Osteocyte (in vitro differentiated cells): ENCODE results near the gene SNX18. TPM values are rescaled to one million over a fixed set of nuclear protein-coding genes. Genes with fewer than 3 reads are reported as not detected.

ENCODE experiments used
- DNase-seq: peaks from one replicate; pipeline ENCODE4 v3.0.0; 2021; ENCODE audit warnings: mixed read lengths; ENCODE audit not compliant: unreplicated experiment; ENCODE audit errors: extremely low spot score
- H3K27ac Mint-ChIP-seq: one replicate; pipeline ENCODE4 v1.8.0; 2021; ENCODE audit warnings: mild to moderate bottlenecking, mixed read lengths; ENCODE audit not compliant: unreplicated experiment
- H3K27me3 Mint-ChIP-seq: one replicate; pipeline ENCODE4 v1.8.0; 2021; ENCODE audit warnings: mixed read lengths; ENCODE audit not compliant: unreplicated experiment
- H3K36me3 Mint-ChIP-seq: one replicate; pipeline ENCODE4 v1.8.0; 2021; ENCODE audit warnings: mixed read lengths; ENCODE audit not compliant: unreplicated experiment
- H3K4me1 Mint-ChIP-seq: one replicate; pipeline ENCODE4 v1.8.0; 2021; ENCODE audit warnings: mixed read lengths; ENCODE audit not compliant: unreplicated experiment
- H3K4me3 Mint-ChIP-seq: one replicate; pipeline ENCODE4 v1.8.0; 2021; ENCODE audit warnings: mild to moderate bottlenecking, moderate library complexity, mixed read lengths; ENCODE audit not compliant: unreplicated experiment
- H3K9me3 Mint-ChIP-seq: one replicate; pipeline ENCODE4 v1.8.0; 2021; ENCODE audit warnings: mixed read lengths; ENCODE audit not compliant: unreplicated experiment
- CTCF ChIP-seq: fragments of 200-600 bp; sonication (generic); IDR thresholded peaks from 2 replicates; pipeline ENCODE4 v1.5.0; 2021; ENCODE audit warnings: antibody characterized with exemption, mild to moderate bottlenecking, moderate library complexity
- total RNA-seq: library from RNA; stranded (reverse); gene quantifications from 2 replicates; pipeline ENCODE4 v1.2.1, GENCODE V29; 2021

SNX18 gene
- total RNA-seq, 1 donor from 2014 or later: 28.8 TPM

- H3K27ac Mint-ChIP-seq: no peak overlapping the region
- H3K4me1 Mint-ChIP-seq: peaks cover 24% of the 10 kb centered on the region
- no peak for TF ChIP-seq CTCF
- no peak for DNase-seq
- H3K36me3 Mint-ChIP-seq: peaks cover 3% of the 10 kb centered on the region
- H3K27me3 Mint-ChIP-seq: no peaks in the 10 kb centered on the region
- H3K4me3 Mint-ChIP-seq: no peak overlapping the region
- H3K9me3 Mint-ChIP-seq: no peaks in the 10 kb centered on the region
These were observed 11.2 kb downstream of the SNX18 start for GRCh38 chr5:54528633-54529209.

- Mint-ChIP-seq H3K36me3 (peaks cover 2% of the 10 kb centered on the region), H3K27ac (no peak overlapping the region), H3K4me3 (no peak overlapping the region), H3K27me3 (no peaks in the 10 kb centered on the region), H3K4me1 (peaks cover 24% of the 10 kb centered on the region), H3K9me3 (no peaks in the 10 kb centered on the region)
- TF ChIP-seq CTCF: no peak
- no peak for DNase-seq
These were observed 12.0 kb downstream of the SNX18 start for GRCh38 chr5:54529565-54529964.

DNA sequence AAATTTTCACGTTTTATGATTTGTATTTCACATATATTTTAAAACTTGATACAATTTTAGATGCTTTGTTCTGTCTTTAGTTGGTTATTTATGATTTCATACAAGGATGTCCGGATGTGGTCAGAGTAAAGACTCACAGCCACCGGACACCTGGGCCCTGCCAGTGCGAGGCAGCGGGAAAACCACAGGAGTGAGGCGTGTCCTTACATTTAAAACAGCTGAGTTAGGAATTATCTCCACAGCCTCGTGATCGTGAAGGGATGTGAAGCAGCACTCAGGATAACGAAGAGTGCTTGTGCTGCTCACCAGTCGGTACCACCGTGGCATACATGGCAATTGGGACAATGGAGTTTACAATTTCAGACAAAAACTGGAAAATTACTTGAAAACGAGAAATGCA is 14.0 kb downstream of the SNX18 start:
- DNase-seq: no peak
- H3K4me1 Mint-ChIP-seq: peaks cover 28% of the 10 kb centered on the region
- TF ChIP-seq CTCF: no peak
- no peaks in the 10 kb centered on the region for H3K9me3 Mint-ChIP-seq
- H3K4me3 Mint-ChIP-seq: no peak overlapping the region
- H3K27ac Mint-ChIP-seq: no peak overlapping the region
- no peaks in the 10 kb centered on the region for H3K36me3 Mint-ChIP-seq
- H3K27me3 Mint-ChIP-seq: no peaks in the 10 kb centered on the region

DNA sequence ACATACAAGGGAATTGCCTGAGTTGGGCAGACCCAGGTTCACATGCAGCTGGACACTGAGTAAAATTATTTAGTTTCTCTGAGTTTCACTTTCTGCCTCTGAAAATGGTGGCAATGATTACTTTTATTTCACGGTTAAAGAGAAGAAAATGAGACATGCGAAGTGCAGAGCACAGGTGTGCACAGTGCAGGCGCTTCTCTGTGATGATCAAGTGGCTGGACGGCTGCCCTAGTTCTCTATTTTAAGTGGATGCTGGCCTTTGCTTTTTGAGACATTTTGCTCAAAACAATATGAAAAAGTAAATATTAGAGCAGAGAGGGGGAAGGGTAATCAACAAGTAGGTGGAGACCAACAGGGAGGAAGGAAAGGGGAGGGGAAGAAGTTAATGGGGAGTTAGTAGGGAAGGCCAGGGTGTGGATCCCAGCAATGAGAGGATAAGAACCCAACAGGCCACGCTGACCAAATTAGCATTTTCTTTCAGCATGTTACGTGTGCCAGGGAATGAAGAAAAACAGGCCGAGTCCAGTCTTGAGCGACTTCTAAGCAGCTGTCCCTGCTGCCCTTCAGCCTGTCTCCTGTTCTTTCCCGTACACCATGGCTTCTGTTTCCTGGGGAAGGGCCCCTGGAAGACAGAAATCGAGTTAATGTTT is 16.1 kb downstream of the SNX18 start:
- no peak for DNase-seq
- no peaks in the 10 kb centered on the region for H3K36me3 Mint-ChIP-seq
- H3K27me3 Mint-ChIP-seq: no peaks in the 10 kb centered on the region
- no peak overlapping the region for H3K4me3 Mint-ChIP-seq
- peaks cover 33% of the 10 kb centered on the region for H3K4me1 Mint-ChIP-seq
- no peaks in the 10 kb centered on the region for H3K9me3 Mint-ChIP-seq
- peak overlapping the region; percentile 71 for H3K27ac Mint-ChIP-seq
- no peak for TF ChIP-seq CTCF

- Mint-ChIP-seq H3K27me3 (no peaks in the 10 kb centered on the region), H3K4me1 (peaks cover 33% of the 10 kb centered on the region), H3K36me3 (no peaks in the 10 kb centered on the region), H3K9me3 (no peaks in the 10 kb centered on the region), H3K27ac (peak overlapping the region; percentile 71), H3K4me3 (no peak overlapping the region)
- TF ChIP-seq CTCF: no peak
- no peak for DNase-seq
These were observed 16.8 kb downstream of the SNX18 start for GRCh38 chr5:54534191-54535004.
